Left ventricle myocardium inferior (tissue), 1 donor: ENCODE measurements around the gene FAM120A. TPM values are rescaled to one million over a fixed set of nuclear protein-coding genes. Genes with fewer than 3 reads are reported as not detected.

Experiments used
- DNase-seq: peaks from one replicate; pipeline ENCODE4 v3.0.0-alpha.2; 2020
- H3K27ac ChIP-seq: fragments of 200-600 bp; replicated peaks from 2 replicates; pipeline ENCODE4 v1.8.0; 2021
- H3K27me3 ChIP-seq: fragments of 200-600 bp; 2 replicates; pipeline ENCODE4 v1.8.0; 2021; ENCODE audit warnings: low read depth
- H3K36me3 ChIP-seq: fragments of 200-600 bp; 2 replicates; pipeline ENCODE4 v1.8.0; 2021
- H3K4me1 ChIP-seq: fragments of 200-600 bp; 2 replicates; pipeline ENCODE4 v1.8.0; 2021
- H3K4me3 ChIP-seq: fragments of 200-600 bp; 2 replicates; pipeline ENCODE4 v1.8.0; 2021; ENCODE audit warnings: mild to moderate bottlenecking, moderate library complexity
- H3K9me3 ChIP-seq: fragments of 200-600 bp; replicated peaks from 2 replicates; pipeline ENCODE4 v1.8.0; 2021
- intact Hi-C: fragments of 100-400 bp; cut with micrococcal nuclease; formaldehyde crosslinking; loops from one replicate; pipeline ENCODE4 v1.11.0; 2022
- total RNA-seq: library from RNA; stranded (reverse); fragmentation: NEBNext Ultra II Directional; extraction: Animal tissue kit (Norgen Biotek cat#: 25700); gene quantifications from one replicate; pipeline ENCODE4 v1.2.1, GENCODE V29; 2021
- TF ChIP-seq, protein P1 (sequence below): fragments of 200-600 bp; IDR thresholded peaks from 2 replicates; pipeline ENCODE4 v1.8.0; 2021; ENCODE audit warnings: antibody characterized with exemption, mild to moderate bottlenecking, borderline replicate concordance
- donor health status: DM: no; HTN: yes; CAD: no; lungs with severe emphysema.

The FAM120A gene
- total RNA-seq, 1 donor from 2014 or later: 104 TPM

DNA sequence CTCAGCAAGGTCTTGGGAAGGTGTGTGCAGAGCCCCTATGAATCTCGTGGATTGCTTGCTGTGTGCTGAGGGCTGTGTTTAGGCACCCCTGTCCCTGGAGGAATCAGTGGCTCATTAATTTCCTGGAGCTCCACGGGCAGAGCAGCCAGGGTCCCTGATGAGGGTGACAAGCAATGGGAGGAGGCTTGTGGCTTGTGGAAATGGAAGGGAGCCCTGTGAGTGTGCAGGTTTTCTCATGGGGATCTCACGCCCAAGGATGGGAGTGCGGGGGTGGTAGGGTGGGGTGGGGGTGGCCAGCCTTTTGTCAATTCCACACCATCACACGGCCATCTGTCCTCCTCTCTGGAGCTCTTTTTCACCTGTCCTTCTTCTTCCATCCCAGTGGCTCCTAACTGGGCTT lies 150.2 kb downstream of the FAM120A start:
- H3K4me1 ChIP-seq: peaks cover 65% of the 10 kb centered on the region
- no peaks in the 10 kb centered on the region for H3K27me3 ChIP-seq
- TF ChIP-seq, protein P1, sequence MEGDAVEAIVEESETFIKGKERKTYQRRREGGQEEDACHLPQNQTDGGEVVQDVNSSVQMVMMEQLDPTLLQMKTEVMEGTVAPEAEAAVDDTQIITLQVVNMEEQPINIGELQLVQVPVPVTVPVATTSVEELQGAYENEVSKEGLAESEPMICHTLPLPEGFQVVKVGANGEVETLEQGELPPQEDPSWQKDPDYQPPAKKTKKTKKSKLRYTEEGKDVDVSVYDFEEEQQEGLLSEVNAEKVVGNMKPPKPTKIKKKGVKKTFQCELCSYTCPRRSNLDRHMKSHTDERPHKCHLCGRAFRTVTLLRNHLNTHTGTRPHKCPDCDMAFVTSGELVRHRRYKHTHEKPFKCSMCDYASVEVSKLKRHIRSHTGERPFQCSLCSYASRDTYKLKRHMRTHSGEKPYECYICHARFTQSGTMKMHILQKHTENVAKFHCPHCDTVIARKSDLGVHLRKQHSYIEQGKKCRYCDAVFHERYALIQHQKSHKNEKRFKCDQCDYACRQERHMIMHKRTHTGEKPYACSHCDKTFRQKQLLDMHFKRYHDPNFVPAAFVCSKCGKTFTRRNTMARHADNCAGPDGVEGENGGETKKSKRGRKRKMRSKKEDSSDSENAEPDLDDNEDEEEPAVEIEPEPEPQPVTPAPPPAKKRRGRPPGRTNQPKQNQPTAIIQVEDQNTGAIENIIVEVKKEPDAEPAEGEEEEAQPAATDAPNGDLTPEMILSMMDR: no peak
- H3K36me3 ChIP-seq: no peaks in the 10 kb centered on the region
- no peak for DNase-seq
- H3K4me3 ChIP-seq: no peak overlapping the region
- intact Hi-C loops: no loop called here
- H3K9me3 ChIP-seq: no peaks in the 10 kb centered on the region
- no peak overlapping the region for H3K27ac ChIP-seq

DNA sequence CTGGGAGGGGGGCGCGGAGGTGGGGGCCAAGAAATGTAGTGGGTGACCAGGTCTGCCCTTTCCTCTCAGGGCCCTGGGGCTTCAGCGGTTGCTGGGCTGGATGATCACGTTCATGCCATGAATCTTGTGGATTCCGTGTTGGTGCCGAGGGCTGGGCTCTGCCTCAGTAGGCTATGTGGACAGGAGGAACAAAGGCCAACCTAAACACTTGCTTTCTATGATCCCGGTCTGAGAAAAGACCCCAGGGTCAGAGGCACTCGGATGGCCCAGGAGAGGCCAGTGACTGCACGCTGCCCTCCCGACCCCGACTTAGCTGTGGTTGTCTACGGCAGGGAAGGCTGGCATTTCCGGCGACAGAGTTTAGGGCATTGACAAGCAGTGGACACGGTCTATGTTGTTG lies 151.5 kb downstream of the FAM120A start:
- Histone ChIP-seq H3K27me3 (no peaks in the 10 kb centered on the region), H3K4me1 (peaks cover 55% of the 10 kb centered on the region), H3K27ac (no peak overlapping the region), H3K9me3 (peaks cover 12% of the 10 kb centered on the region), H3K4me3 (no peak overlapping the region), H3K36me3 (no peaks in the 10 kb centered on the region)
- no peak for DNase-seq
- TF ChIP-seq, protein P1: no peak
- intact Hi-C loops: no loop called here

DNA sequence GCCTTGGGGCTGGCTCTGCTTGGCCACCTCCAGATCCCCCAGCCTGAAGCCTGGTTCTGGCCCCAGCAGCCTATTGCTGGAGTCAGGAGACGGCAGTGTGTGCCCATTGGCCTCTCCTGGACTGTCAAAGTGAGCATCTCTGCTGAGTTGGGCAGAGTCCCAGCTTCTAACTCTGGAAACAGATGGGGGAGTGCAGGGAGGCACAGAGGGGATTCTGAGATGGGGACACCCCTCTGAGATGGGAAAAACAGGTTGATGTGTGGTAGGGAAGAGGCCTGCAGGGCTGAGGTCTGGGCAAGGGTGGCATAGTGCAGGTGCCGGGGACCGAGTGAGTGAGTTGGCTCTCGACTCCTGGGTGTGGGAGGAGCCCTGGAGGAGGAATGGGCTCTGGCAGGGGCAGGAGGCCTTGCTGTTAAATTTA lies 152.4 kb downstream of the FAM120A start:
- Histone ChIP-seq H3K27ac (no peak overlapping the region), H3K4me3 (no peak overlapping the region), H3K4me1 (peaks cover 46% of the 10 kb centered on the region), H3K36me3 (no peaks in the 10 kb centered on the region), H3K27me3 (no peaks in the 10 kb centered on the region), H3K9me3 (peaks cover 21% of the 10 kb centered on the region)
- TF ChIP-seq, protein P1: no peak
- intact Hi-C loops: no loop called here
- DNase-seq: no peak

GRCh38 chr9:93606187-93606586 lies 154.7 kb downstream of the FAM120A start:
- Histone ChIP-seq H3K27me3 (no peaks in the 10 kb centered on the region), H3K9me3 (peaks cover 41% of the 10 kb centered on the region), H3K36me3 (peaks cover 8% of the 10 kb centered on the region), H3K4me3 (no peak overlapping the region), H3K27ac (no peak overlapping the region), H3K4me1 (peaks cover 24% of the 10 kb centered on the region)
- TF ChIP-seq, protein P1: no peak
- intact Hi-C loops: no loop called here
- DNase-seq: no peak

- H3K27me3 ChIP-seq: no peaks in the 10 kb centered on the region
- TF ChIP-seq, protein P1: no peak
- H3K27ac ChIP-seq: no peak overlapping the region
- intact Hi-C loops: no loop called here
- peaks cover 32% of the 10 kb centered on the region for H3K4me1 ChIP-seq
- no peak overlapping the region for H3K4me3 ChIP-seq
- peaks cover 41% of the 10 kb centered on the region for H3K9me3 ChIP-seq
- DNase-seq: no peak
- H3K36me3 ChIP-seq: peaks cover 8% of the 10 kb centered on the region
Measured at GRCh38 chr9:93610206-93610605, 158.7 kb downstream of the FAM120A start.
